ENCODE results near the gene SEC22B.
"Not testable (repeated sequence)": the region's sequence is repeated elsewhere in the genome, so short reads cannot be mapped to it uniquely, and the experiment has no call there.

GRCh38 chr1:120210754-120211153, 34.4 kb upstream of the SEC22B start:
- not testable (repeated sequence) for TF ChIP-seq POLR2AphosphoS5, CTCF (IDR thresholded peaks at IDR 0.05)
